Umbilical cord (tissue), 2 donors: ENCODE data around the gene VGLL1. TPM values are rescaled to one million over a fixed set of nuclear protein-coding genes. Genes with fewer than 3 reads are reported as not detected.

Experiments
- DNase-seq: peaks from one replicate; pipeline ENCODE4 v3.0.0-alpha.2; 2015; ENCODE audit warnings: low spot score
- total RNA-seq: library from RNA; depleted of rRNA; stranded (reverse); fragments of >200 nt; gene quantifications from one replicate; pipeline ENCODE4 v1.2.3, GENCODE V29; 2014; ENCODE audit warnings: low replicate concordance; ENCODE audit not compliant: insufficient read depth

VGLL1 gene, protein sequence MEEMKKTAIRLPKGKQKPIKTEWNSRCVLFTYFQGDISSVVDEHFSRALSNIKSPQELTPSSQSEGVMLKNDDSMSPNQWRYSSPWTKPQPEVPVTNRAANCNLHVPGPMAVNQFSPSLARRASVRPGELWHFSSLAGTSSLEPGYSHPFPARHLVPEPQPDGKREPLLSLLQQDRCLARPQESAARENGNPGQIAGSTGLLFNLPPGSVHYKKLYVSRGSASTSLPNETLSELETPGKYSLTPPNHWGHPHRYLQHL
- 14.2 TPM for total RNA-seq

- peak; percentile 45 for DNase-seq
Observed at GRCh38 chrX:136531951-136532350, at the start of gene VGLL1. TSS of gene VGLL1 (plus strand) at chrX:136532215. CDS start at chrX:136536021, 3,806 bp downstream.

DNA sequence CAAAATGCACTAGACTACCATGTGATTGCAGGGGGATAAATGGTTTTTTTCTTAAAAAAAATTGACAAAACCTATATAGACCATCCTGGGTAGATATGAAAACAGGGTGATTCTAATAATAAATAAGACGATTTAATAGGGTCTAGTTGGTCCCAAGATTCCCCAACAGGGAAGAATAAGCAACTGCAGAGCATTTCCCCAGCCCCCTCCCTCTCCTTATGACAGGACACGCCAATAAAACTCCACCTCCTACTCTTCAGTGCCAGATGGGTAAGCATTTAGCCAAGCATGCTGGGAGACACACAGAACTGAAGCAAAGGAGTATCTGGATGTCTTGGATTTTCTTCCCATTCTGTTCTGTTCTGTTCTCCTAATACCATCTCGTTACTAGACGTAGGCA lies 44.4 kb upstream of the VGLL1 start, which contains the start of gene BRS3:
TSS of gene BRS3 (plus strand) at position 301 of the 400 bp plus-strand sequence. CDS start 168 bp downstream, outside the sequence.
- DNase-seq, result no peak

- no peak for DNase-seq
Observed at GRCh38 chrX:136488706-136489105, 43.3 kb upstream of the VGLL1 start.

- no peak for DNase-seq
Observed at GRCh38 chrX:136491832-136492231, 40.2 kb upstream of the VGLL1 start.

DNA sequence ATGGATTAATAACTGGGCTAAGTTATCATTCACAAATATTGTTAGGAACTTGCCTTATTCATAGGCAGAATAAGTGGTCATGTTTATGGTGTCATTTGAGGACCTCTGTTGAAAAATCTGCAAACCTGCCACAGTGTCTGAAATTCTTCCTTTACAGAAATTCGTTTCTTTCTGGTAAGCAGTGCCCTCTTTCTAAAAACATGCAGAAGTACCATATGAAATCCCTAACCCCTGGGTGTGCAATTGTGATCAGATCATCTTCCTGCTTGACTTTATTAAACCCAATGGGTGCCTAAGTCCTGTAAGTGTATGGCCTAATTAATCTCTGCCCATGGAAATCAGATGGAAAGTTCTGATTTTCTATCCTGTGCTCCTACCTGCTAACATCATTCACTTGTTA lies 39.0 kb upstream of the VGLL1 start:
- DNase-seq, result no peak

- DNase-seq, result no peak
Observed at GRCh38 chrX:136495043-136495442, 37.0 kb upstream of the VGLL1 start.

GRCh38 chrX:136496186-136496763 lies 35.7 kb upstream of the VGLL1 start:
- DNase-seq, result no peak

- DNase-seq, result peak; percentile 92
Observed at GRCh38 chrX:136496764-136497555, 35.1 kb upstream of the VGLL1 start.

- no peak for DNase-seq
Observed at GRCh38 chrX:136497556-136498052, 34.4 kb upstream of the VGLL1 start, which contains the start of gene HTATSF1. TSS of gene HTATSF1 (plus strand) at chrX:136497592. CDS start at chrX:136497685, 93 bp downstream.

GRCh38 chrX:136519069-136519468 lies 12.9 kb upstream of the VGLL1 start:
- DNase-seq, result no peak

DNA sequence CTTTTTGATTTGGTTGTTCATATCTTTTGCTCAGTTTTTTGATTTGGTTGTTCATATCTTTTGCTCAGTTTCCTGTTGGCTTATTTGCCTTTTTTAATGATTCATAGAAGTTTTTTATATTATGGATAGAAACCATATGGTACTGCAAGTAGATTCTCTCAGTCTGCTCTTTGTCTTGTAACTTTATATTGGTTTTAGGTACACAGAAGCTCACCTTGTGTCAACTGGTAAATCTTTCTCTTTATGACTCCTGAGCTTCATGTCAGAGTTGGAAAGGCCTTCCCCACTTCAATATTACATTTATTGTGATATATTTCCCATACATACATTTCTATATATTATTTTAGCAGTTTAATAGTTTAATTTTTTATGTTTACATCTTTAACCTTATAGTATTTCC lies 8.2 kb upstream of the VGLL1 start:
- DNase-seq, result no peak

DNA sequence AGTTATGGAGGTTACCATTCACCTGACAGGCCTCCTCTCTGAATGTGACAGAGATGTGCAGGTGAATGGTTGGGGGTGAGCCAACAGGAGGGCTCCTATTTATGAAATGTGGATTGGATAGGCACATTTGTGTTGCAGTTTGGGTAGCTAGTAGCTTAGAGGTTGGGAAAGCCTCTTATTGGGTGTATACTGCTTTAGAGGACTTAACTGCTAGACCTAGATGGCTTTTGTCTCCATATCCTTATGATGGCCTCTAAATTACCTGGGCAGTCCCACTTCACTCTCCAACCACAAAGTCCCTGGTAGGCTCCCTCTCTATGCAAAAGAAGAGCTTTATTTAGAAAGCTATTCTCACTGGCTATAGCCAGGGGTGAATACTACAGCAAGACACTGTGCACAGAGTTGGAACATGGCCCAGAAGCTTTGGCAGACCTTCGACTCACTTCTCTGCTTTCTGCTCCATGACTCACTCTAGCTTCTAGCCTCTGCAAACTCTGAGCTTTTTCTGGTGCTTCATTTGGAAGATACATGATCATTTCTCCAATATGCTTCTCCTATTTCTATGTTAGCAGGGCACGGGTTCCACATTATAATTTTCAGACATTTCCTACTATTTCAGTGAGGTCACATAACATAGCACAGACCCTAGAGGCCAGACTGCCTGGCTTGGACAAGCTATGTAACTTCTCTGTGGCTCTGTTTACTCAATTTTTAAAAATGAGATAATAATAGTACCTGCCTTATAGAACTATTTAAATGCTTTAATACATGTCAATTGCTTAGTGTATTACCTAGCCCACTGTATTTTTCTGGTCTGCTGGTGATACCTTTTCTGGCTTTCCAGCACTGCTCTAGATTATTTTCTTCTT lies 6.0 kb upstream of the VGLL1 start:
- DNase-seq, result peak; percentile 93

- no peak for DNase-seq
Observed at GRCh38 chrX:136528645-136529315, 3.2 kb upstream of the VGLL1 start.

DNA sequence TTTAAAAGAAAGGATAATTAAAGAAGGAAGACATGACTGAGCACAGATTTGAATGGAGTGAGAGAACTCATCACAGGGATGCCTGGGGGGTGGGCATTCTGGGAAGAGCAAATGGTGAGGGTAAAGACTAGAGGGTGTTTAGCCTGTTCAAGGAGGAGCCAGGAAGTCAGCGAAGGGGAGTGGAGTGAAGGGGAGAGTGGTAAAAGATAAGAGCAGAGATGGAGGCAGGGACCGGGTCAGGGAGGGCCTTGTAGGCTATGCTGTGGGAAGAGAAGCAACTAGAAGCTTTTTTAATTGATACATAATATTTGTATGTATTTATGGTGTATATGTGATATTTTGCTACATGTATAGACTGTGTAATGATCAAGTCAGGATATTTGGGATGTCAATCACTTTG lies 2.2 kb upstream of the VGLL1 start:
- no peak for DNase-seq

- no peak for DNase-seq
Observed at GRCh38 chrX:136534131-136534530, 2.1 kb downstream of the VGLL1 start.

- DNase-seq, result no peak
Observed at GRCh38 chrX:136538811-136539210, 6.8 kb downstream of the VGLL1 start.

- DNase-seq, result no peak
Observed at GRCh38 chrX:136540226-136540625, 8.2 kb downstream of the VGLL1 start.

GRCh38 chrX:136541294-136541693 lies 9.3 kb downstream of the VGLL1 start:
- DNase-seq, result no peak

DNA sequence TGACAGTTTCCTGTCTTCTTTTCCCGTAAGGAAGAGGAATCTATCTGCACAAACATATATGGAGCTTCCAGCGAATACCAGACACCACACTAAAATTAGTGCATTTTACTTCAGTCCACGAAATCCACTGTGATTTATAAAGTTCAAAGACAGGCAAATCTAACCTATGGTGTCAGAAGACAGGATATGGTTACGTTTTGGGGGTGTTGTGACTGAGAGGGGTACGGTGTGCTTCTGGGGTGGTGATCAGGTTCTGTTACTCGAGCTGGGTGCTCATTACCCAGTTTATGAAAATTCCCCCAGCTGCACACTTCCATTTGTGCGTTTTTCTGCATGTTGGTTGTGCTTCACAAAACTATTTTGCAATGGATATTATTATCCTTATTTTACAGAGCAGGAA lies 10.3 kb downstream of the VGLL1 start:
- DNase-seq, result no peak

- no peak for DNase-seq
Observed at GRCh38 chrX:136546371-136546781, 14.4 kb downstream of the VGLL1 start.

- no peak for DNase-seq
Observed at GRCh38 chrX:136549226-136549625, 17.2 kb downstream of the VGLL1 start.
